ENCODE measurements around the gene CDK1.

Gene CDK1

DNA sequence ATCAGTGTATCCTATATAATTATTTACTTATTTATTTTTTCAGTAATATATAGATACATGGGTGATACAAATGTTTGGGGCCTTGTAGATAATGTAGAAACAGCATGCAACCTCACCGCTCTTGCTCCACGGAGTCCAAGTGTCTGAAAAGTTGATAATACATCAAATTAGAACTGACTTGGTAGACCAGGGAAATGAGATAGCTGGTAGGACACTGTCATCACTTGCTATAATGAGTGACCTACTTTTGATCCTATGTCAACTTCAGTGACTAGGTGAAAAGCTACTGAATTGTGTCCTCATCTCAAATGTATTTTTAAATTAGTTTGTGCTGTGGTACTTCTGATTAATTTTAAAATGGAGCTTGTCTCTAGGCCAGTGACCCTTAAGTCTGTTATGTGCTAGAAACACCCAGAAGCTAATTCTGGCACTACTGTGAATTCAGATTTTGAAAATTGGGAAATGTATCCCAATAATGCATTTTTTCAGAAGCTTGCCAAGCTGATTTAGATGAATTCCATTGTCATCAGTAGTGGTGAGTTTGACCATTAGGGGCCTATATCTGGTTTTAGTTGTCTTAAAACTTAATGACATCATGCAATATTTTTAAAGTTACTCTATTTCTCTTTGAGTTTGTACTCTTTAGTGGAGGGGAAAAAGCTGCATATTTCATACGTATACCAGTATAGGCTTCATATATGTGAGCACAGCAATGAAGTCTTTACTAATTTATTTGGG, 17.4 kb downstream of the CDK1 start:
- Histone ChIP-seq H3K9ac (ENCODE audit: low read length) (no peak overlapping the region), H3K4me2 (ENCODE audit: low read length) (no peak overlapping the region), H3K79me2 (ENCODE audit: low read length) (peaks cover 50% of the 10 kb centered on the region), H4K20me1 (ENCODE audit: insufficient read depth, low read length) (peaks cover 20% of the 10 kb centered on the region), H3K4me1 (ENCODE audit: low read length) (no peaks in the 10 kb centered on the region), H3K27me3 (ENCODE audit: low read depth, low read length) (no peaks in the 10 kb centered on the region), H3K36me3 (replicated peaks; ENCODE audit: low read depth, low read length) (peaks cover 57% of the 10 kb centered on the region), H3K27ac (ENCODE audit: low read length) (no peak overlapping the region), H3K9me3 (ENCODE audit: insufficient read depth, low read length) (no peaks in the 10 kb centered on the region), H2AFZ (ENCODE audit: low read depth, low read length) (no peak overlapping the region), H3K4me3 (ENCODE audit: low read length) (no peak overlapping the region)
- TF ChIP-seq EZH2phosphoT487 (IDR thresholded peaks at IDR 0.05; ENCODE audit: low read depth): no peak
- TF ChIP-seq, protein P1, sequence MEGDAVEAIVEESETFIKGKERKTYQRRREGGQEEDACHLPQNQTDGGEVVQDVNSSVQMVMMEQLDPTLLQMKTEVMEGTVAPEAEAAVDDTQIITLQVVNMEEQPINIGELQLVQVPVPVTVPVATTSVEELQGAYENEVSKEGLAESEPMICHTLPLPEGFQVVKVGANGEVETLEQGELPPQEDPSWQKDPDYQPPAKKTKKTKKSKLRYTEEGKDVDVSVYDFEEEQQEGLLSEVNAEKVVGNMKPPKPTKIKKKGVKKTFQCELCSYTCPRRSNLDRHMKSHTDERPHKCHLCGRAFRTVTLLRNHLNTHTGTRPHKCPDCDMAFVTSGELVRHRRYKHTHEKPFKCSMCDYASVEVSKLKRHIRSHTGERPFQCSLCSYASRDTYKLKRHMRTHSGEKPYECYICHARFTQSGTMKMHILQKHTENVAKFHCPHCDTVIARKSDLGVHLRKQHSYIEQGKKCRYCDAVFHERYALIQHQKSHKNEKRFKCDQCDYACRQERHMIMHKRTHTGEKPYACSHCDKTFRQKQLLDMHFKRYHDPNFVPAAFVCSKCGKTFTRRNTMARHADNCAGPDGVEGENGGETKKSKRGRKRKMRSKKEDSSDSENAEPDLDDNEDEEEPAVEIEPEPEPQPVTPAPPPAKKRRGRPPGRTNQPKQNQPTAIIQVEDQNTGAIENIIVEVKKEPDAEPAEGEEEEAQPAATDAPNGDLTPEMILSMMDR (IDR thresholded peaks at IDR 0.05; ENCODE audit: low read depth, low read length): no peak

DNA sequence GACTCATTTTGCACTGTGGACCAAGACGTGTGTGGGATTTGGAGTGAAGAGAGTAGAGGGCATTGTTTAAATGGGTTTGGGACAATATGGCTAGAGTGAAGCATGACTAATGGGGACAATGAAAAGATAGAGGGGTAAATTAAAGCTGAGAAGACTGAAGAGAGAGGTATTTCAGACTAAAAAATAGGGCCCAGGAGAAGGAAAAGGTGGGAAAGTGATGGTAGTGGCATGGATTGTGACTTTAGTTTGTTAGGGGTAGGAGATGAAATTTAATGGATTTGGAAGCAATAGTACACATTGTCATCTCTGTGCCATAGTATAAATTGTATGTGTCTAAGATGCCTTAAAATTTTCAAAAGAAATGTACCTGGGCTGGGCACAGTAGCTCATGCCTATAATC, 18.2 kb downstream of the CDK1 start:
- H3K36me3 ChIP-seq (replicated peaks; ENCODE audit: low read depth, low read length): peaks cover 55% of the 10 kb centered on the region
- no peak overlapping the region for H3K27ac ChIP-seq (ENCODE audit: low read length)
- no peak overlapping the region for H3K4me2 ChIP-seq (ENCODE audit: low read length)
- H3K9me3 ChIP-seq (ENCODE audit: insufficient read depth, low read length): no peaks in the 10 kb centered on the region
- no peak for TF ChIP-seq EZH2phosphoT487 (IDR thresholded peaks at IDR 0.05; ENCODE audit: low read depth)
- TF ChIP-seq, protein P1 (IDR thresholded peaks at IDR 0.05; ENCODE audit: low read depth, low read length): no peak
- H3K4me1 ChIP-seq (ENCODE audit: low read length): no peaks in the 10 kb centered on the region
- H3K79me2 ChIP-seq (ENCODE audit: low read length): peaks cover 41% of the 10 kb centered on the region
- no peaks in the 10 kb centered on the region for H3K27me3 ChIP-seq (ENCODE audit: low read depth, low read length)
- no peak overlapping the region for H3K9ac ChIP-seq (ENCODE audit: low read length)
- H2AFZ ChIP-seq (ENCODE audit: low read depth, low read length): no peak overlapping the region
- peaks cover 13% of the 10 kb centered on the region for H4K20me1 ChIP-seq (ENCODE audit: insufficient read depth, low read length)
- H3K4me3 ChIP-seq (ENCODE audit: low read length): no peak overlapping the region

DNA sequence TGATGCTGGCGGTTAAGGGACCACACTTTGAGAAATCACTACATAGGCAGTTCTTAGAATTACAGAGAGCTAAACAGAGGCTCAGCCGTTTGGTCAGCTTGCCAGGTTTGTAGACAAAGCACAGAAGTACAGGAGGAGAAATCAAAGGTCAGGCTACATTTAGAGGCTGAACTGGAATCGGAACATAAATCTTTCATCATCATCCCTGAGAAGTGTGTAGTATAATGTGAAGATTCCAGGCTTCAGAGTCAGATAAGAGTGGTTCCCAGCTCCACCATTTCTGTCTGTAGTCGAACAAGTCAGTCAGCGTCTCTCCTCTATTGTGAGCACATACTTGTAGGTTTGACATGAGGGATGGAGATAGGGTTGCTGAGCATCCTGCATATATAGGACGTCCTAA, 18.9 kb downstream of the CDK1 start:
- Histone ChIP-seq H3K9me3 (ENCODE audit: insufficient read depth, low read length) (no peaks in the 10 kb centered on the region), H2AFZ (ENCODE audit: low read depth, low read length) (no peak overlapping the region), H3K27ac (ENCODE audit: low read length) (no peak overlapping the region), H3K4me1 (ENCODE audit: low read length) (no peaks in the 10 kb centered on the region), H3K4me3 (ENCODE audit: low read length) (no peak overlapping the region), H3K9ac (ENCODE audit: low read length) (no peak overlapping the region), H3K4me2 (ENCODE audit: low read length) (no peak overlapping the region), H3K36me3 (replicated peaks; ENCODE audit: low read depth, low read length) (peaks cover 48% of the 10 kb centered on the region), H3K79me2 (ENCODE audit: low read length) (peaks cover 34% of the 10 kb centered on the region), H3K27me3 (ENCODE audit: low read depth, low read length) (no peaks in the 10 kb centered on the region), H4K20me1 (ENCODE audit: insufficient read depth, low read length) (peaks cover 6% of the 10 kb centered on the region; the same call in 1 of the 2 replicates)
- TF ChIP-seq EZH2phosphoT487 (IDR thresholded peaks at IDR 0.05; ENCODE audit: low read depth): no peak
- TF ChIP-seq, protein P1 (IDR thresholded peaks at IDR 0.05; ENCODE audit: low read depth, low read length): no peak

DNA sequence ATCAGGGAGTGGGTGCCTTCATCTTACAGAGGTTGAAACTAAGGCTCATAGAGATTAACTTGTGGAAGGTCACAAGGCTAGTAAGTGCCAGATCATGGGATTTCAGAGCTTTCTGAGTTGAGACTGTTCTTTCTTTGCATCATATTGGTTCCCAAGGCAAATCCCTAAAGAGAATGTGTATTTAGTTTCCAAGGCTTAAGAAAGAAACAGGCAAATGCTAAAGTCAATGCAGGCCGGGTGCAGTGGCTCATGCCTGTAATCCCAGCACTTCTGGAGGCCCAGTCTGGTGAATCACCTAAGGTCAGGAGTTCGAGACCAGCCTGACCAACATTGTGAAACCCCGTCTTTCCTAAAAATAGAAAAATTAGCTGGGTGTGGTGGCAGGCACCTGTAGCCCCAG, 19.8 kb downstream of the CDK1 start:
- Histone ChIP-seq H3K4me1 (ENCODE audit: low read length) (no peaks in the 10 kb centered on the region), H3K27ac (ENCODE audit: low read length) (no peak overlapping the region), H3K36me3 (replicated peaks; ENCODE audit: low read depth, low read length) (peaks cover 39% of the 10 kb centered on the region), H3K9me3 (ENCODE audit: insufficient read depth, low read length) (no peaks in the 10 kb centered on the region), H3K4me3 (ENCODE audit: low read length) (no peak overlapping the region), H3K27me3 (ENCODE audit: low read depth, low read length) (no peaks in the 10 kb centered on the region), H3K4me2 (ENCODE audit: low read length) (no peak overlapping the region), H4K20me1 (ENCODE audit: insufficient read depth, low read length) (peaks cover 4% of the 10 kb centered on the region; the same call in 1 of the 2 replicates), H2AFZ (ENCODE audit: low read depth, low read length) (no peak overlapping the region), H3K9ac (ENCODE audit: low read length) (no peak overlapping the region), H3K79me2 (ENCODE audit: low read length) (peaks cover 26% of the 10 kb centered on the region)
- TF ChIP-seq EZH2phosphoT487 (IDR thresholded peaks at IDR 0.05; ENCODE audit: low read depth): no peak
- TF ChIP-seq, protein P1 (IDR thresholded peaks at IDR 0.05; ENCODE audit: low read depth, low read length): no peak
